ENCODE data around the gene CDC6. TPM values are rescaled to one million over a fixed set of nuclear protein-coding genes. Genes with fewer than 3 reads are reported as not detected.

CDC6 gene
- total RNA-seq, 4 donors from 2014 or later: 2.5 to 21.5 (median 3.4) TPM

DNA sequence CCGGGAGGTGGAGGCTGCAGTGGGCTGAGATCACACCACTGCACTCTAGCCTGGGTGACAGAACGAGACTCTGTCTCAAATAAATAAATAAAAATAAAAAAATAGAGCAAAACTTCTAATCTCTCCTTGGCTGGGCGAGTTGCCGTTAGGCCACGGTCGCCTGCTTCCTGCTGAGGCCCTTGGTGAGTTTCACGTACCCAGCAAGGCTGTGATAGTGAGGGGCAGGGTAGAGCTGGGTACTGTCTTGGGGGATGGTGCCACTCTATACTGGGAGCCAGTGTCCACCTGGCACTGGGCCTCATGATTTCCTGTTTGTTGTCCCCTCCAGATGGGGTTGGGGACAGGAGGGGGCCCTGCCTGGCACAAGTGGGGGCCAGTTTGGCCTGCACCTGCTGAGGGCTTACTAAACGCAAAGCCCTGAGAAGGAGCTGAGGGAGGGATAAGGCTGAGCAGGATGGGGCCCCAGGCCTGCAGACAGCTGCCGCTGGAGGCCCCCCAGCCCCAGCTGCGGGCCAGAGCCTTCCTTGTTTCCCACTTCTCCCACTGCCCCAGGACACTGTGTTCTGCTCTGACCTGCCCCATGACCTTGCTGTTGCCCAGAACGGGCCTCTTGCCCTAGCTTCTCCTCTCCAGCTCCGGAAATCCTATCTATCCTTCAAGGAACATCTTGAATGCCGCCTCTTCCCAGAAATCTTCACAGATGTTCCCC is 51.4 kb downstream of the CDC6 start:
- Histone ChIP-seq H3K36me3 (no peaks in the 10 kb centered on the region), H3K27me3 (no peaks in the 10 kb centered on the region), H3K9me3 (no peaks in the 10 kb centered on the region), H3K4me3 (no peak overlapping the region), H3K4me1 (peaks cover 0 to 58% (median 17%) of the 10 kb centered on the region in 4 donors), H3K27ac (peak overlapping the region in 2 of 4 donors; percentile 37 to 84)
- TF ChIP-seq CTCF (IDR thresholded peaks at IDR 0.05) (no peak), POLR2A (IDR thresholded peaks at IDR 0.05) (no peak)
- DNase-seq: no peak

DNA sequence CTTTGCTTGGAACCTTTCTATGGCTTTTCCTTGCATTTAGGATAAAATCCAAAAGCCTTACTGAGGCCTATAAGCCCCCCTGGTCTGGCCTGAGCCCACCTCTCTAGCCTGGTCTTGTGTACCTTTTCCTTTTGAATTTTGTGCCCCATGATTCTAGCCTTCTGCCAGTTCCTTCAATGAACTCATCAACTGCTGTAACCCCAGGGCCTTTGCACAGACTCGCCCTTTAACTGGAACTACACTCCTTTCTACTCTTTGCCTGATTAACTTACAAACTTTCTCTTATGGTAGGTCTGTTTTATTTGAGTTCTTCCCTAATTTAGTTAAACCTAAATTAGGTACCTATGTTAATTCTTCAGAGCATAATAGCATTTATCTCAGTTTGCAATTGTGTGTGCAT is 52.6 kb downstream of the CDC6 start:
- no peak for TF ChIP-seq POLR2A (IDR thresholded peaks at IDR 0.05)
- no peak for TF ChIP-seq CTCF (IDR thresholded peaks at IDR 0.05)
- Histone ChIP-seq H3K36me3 (no peaks in the 10 kb centered on the region), H3K27me3 (no peaks in the 10 kb centered on the region), H3K27ac (peak overlapping the region; percentile 84 to 96 (median 94)), H3K4me3 (no peak overlapping the region), H3K9me3 (no peaks in the 10 kb centered on the region), H3K4me1 (peaks cover 0 to 57% (median 18%) of the 10 kb centered on the region in 4 donors)
- no peak for DNase-seq

DNA sequence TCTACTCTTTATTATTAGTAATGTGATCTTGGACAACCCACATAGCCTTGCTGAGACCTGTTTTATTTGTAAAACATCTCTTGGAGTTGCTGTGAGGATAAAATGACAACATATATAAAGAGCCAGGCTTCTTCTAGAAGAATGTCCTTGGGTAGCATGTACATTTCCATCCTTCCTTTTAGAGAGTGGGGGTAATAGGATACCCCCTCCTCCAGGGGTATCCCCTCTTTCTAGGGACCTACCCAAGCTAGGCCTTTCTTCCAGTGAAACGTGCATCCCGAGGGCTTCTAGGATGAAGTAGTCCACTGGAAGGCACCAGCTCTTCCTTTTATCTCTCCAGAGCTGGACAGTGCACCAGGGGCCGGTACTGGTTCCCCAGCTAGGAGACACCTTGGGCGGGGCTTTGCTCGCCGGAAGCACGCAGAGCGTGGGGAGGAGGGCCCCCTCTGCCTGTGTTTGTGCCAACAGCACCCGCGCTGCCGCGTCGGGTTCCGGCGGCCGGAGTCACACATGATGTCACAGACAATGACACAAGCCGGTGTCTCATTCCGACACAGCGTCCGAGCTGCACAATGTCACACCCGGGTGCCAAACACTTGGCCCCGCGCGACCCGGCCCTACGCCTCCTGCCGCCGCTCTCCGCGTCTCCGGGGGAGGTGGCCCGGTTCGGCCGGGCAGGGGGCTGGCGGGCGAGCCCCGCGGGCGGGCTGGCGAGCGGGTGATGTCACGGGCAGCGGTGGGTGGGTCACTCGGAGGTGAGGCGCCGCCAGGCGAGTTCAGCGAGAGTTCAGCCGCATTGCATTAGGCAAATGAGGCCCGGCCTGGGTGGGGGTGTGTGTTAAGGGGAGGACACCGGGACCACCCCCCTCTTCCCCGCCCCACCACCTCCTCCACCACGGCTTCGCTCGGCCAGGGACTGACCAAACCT is 53.5 kb downstream of the CDC6 start:
- H3K4me1 ChIP-seq: peaks cover 0 to 58% (median 23%) of the 10 kb centered on the region in 4 donors
- peak; percentile 92 to 97 (median 94) for DNase-seq
- TF ChIP-seq POLR2A (IDR thresholded peaks at IDR 0.05) (peak; percentile 48 to 77), CTCF (IDR thresholded peaks at IDR 0.05) (peak in 5 of 6 experiments; percentile 24 to 47 (median 37))
- H3K9me3 ChIP-seq: no peaks in the 10 kb centered on the region
- peak overlapping the region; percentile 52 to 90 (median 72) for H3K4me3 ChIP-seq
- H3K36me3 ChIP-seq: no peaks in the 10 kb centered on the region
- H3K27me3 ChIP-seq: no peaks in the 10 kb centered on the region
- peak overlapping the region; percentile 84 to 96 (median 94) for H3K27ac ChIP-seq

GRCh38 chr17:40341808-40342503 is 54.3 kb downstream of the CDC6 start:
- Histone ChIP-seq H3K4me3 (peak overlapping the region; percentile 52 to 90 (median 72)), H3K27ac (peak overlapping the region; percentile 84 to 96 (median 94)), H3K4me1 (peaks cover 3 to 61% (median 30%) of the 10 kb centered on the region in 4 donors), H3K27me3 (no peaks in the 10 kb centered on the region), H3K36me3 (no peaks in the 10 kb centered on the region), H3K9me3 (no peaks in the 10 kb centered on the region)
- DNase-seq: peak; percentile 64 to 92 (median 88)
- no peak for TF ChIP-seq CTCF (IDR thresholded peaks at IDR 0.05)
- peak; percentile 20 to 65 for TF ChIP-seq POLR2A (IDR thresholded peaks at IDR 0.05)

- Histone ChIP-seq H3K27me3 (no peaks in the 10 kb centered on the region), H3K9me3 (no peaks in the 10 kb centered on the region), H3K27ac (peak overlapping the region; percentile 84 to 96 (median 94)), H3K4me1 (peaks cover 3 to 61% (median 34%) of the 10 kb centered on the region in 4 donors), H3K4me3 (peak overlapping the region; percentile 52 to 90 (median 72)), H3K36me3 (no peaks in the 10 kb centered on the region)
- TF ChIP-seq POLR2A (IDR thresholded peaks at IDR 0.05) (peak in 1 of 2 donors; percentile 58), CTCF (IDR thresholded peaks at IDR 0.05) (no peak)
- DNase-seq: no peak
Measured at GRCh38 chr17:40342504-40343218, 55.0 kb downstream of the CDC6 start.

Data from Peyer's patch (tissue), 4 donors.